NCI-H2196 treated with DMSO at 0.1 percent for 48 hours (cell line): ENCODE measurements around the gene SHOC2.
"Not testable (repeated sequence)": the region's sequence is repeated elsewhere in the genome, so short reads cannot be mapped to it uniquely, and the experiment has no call there.

Experiments used
- DNase-seq: peaks from one replicate; lab custom pipeline; 2025; ENCODE audit not compliant: unreplicated experiment; lab: John Stamatoyannopoulos, UW

Gene SHOC2

GRCh38 chr10:110901954-110902819 lies 17.2 kb upstream of the SHOC2 start:
- no peak for DNase-seq

GRCh38 chr10:110903280-110904278 lies 15.8 kb upstream of the SHOC2 start:
- no peak for DNase-seq

GRCh38 chr10:110910138-110910537 lies 9.3 kb upstream of the SHOC2 start:
- DNase-seq: no peak

DNA sequence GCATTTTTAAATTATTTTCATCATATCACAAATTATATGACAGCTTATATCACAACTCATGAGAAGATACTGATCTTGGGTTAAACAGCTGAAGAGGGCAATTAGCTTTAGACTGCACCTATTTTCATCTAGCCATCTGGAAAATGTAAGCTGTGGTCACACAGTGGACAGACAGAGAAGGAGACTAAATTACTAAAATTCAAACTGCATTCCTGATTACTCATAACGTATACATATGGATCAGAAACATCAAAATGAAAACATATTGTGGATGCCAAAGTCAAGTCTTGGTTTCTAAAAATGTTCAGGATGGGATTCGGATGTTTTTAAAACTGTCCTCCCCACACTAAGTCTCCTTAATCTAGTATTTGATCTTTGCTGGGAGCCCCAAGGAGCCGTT lies 7.0 kb upstream of the SHOC2 start:
- DNase-seq: no peak

- DNase-seq: no peak
Observed at GRCh38 chr10:110914431-110914830, 5.0 kb upstream of the SHOC2 start.

GRCh38 chr10:110915035-110915434 lies 4.4 kb upstream of the SHOC2 start:
- no peak for DNase-seq

- DNase-seq: not testable (repeated sequence)
Observed at GRCh38 chr10:110915600-110915999, 3.8 kb upstream of the SHOC2 start.

GRCh38 chr10:110916554-110917346 lies 2.7 kb upstream of the SHOC2 start:
- DNase-seq: no peak

GRCh38 chr10:110918269-110918642 lies 1.1 kb upstream of the SHOC2 start:
- peak; percentile 51 for DNase-seq

GRCh38 chr10:110918643-110919348 lies 608 bp upstream of the SHOC2 start, which contains the start of gene BBIP1:
TSS of gene BBIP1 (minus strand) at chr10:110919180. CDS start at chr10:110918157, 1,023 bp downstream.
- DNase-seq: peak; percentile 96

GRCh38 chr10:110919971-110920881 lies 822 bp downstream of the SHOC2 start:
- no peak for DNase-seq

- DNase-seq: no peak
Observed at GRCh38 chr10:110923856-110924493, 4.6 kb downstream of the SHOC2 start.

GRCh38 chr10:110927461-110927860 lies 8.1 kb downstream of the SHOC2 start:
- no peak for DNase-seq

DNA sequence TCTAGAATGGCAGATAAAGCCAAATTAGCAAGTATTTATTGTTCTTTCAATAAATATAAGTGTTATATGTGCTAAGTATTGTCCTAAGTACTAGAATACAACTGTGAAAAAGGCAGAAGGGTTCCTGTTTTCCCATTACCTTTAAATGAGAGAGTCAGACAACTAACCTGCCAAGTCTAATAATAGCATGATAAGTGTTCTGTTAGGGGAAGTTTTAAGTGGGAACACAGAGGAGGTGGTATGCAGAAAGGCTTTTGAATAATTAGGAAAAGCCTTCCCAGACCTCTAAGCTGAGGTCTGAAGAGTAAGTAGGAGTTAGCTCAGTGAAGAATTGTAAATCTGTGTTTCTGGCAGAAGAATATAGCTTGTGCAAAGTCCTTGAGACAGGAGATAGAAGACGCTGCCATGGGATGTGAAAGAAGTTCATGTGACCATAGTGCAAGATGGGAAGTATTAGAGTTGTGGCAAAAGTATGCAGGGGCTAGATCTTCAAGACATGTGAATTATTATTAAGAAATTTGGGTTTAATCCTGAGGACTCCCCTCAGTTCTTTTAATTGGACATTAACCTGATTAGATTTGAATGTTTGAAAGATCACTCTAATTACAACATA lies 12.5 kb downstream of the SHOC2 start:
- DNase-seq: no peak

- no peak for DNase-seq
Observed at GRCh38 chr10:110932505-110933180, 13.2 kb downstream of the SHOC2 start.

DNA sequence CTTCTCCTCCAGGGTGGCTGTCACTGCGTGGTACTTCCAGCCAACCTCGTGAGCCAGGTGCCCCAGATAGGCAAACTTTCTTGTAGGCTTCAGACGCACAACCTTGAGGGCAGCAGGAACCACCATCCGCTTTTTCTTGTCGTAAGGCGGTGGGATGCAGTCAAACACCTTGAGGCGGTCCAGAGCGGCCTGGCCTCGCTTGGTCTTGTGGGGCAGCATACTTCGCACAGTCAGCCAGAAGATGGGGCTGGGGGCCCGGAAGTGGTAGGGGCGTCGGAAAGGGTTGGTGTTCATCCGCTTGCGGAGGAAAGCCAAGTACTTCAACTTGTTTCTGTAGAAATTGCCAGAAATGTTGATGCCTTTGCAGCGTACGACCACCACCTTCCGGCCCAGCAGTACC lies 17.4 kb downstream of the SHOC2 start:
- no peak for DNase-seq

DNA sequence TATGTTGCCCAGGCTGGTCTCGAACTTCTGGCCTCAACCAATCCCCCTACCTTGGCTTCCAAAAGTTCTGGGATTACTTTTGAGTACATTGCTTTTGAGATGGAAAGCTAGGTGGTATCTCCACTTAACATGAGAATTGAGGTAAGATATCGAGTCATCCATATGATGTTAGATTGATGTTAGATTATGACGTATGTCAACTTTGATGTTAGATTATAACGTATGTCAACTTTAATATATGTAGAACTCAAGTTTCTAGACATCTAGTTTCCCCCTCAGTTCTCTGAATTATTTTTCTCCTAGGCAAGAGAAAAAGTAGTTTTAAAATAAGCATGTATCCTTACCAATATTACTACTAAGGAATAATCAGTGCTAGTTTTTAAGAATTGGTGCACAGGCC lies 20.0 kb downstream of the SHOC2 start:
- no peak for DNase-seq
